ENCODE results near the gene C10orf88. TPM values are rescaled to one million over a fixed set of nuclear protein-coding genes. Genes with fewer than 3 reads are reported as not detected.

C10orf88 gene
- total and polyA plus RNA-seq, 2 experiments from 2014 or later = 5.6 to 11.1 TPM

DNA sequence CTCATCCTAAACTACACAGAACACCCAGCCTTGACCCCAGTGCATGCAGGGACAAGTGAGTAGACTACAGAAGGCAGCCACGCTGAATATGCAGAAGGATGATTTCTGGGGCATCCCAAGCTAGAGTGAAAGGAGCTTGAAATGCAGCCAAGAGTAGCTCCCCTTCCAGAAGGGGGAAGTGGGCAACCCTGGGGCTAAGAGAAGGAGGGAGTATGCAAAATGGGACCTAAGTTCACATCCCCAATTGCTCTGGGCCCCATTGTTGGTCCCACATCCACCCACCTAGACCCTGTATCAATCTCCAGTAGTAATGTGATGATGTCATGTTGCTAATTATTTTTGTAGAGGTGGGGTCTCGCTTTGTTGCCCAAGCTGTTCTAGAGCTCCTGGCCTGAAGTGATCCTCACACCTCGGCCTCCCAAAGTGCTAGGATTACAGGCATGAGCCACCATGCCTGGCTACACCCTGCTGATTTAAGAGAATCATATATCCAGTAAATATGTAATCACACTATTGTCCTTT is 20.6 kb upstream of the C10orf88 start:
- no peaks in the 10 kb centered on the region for H3K36me3 Mint-ChIP-seq (ENCODE audit: low read depth)
- H3K27ac ChIP-seq (ENCODE audit: low read depth) = no peak overlapping the region
- H3K4me3 Mint-ChIP-seq = no peak overlapping the region
- no peaks in the 10 kb centered on the region for H3K9me2 ChIP-seq (ENCODE audit: insufficient read depth)
- H2AFZ ChIP-seq = no peak overlapping the region
- no peaks in the 10 kb centered on the region for H3K36me3 ChIP-seq (ENCODE audit: insufficient read depth)
- no peaks in the 10 kb centered on the region for H3K9me3 Mint-ChIP-seq
- peaks cover 4% of the 10 kb centered on the region for H3K27me3 Mint-ChIP-seq (ENCODE audit: insufficient read depth, low read depth, poor library complexity)
- no peaks in the 10 kb centered on the region for H3K4me1 ChIP-seq (ENCODE audit: insufficient read depth)
- no peaks in the 10 kb centered on the region; the same call in 1 of the 2 replicates for H4K20me1 ChIP-seq (replicated peaks; ENCODE audit: insufficient read depth)
- H3K79me2 ChIP-seq (replicated peaks; ENCODE audit: insufficient read depth) = no peaks in the 10 kb centered on the region
- no peak overlapping the region for H3K27ac Mint-ChIP-seq
- ATAC-seq (no peak), DNase-seq (ENCODE audit: low spot score) (no peak)
- no peaks in the 10 kb centered on the region; the same call in 2 of the 3 replicates for H3K4me1 Mint-ChIP-seq
- TF ChIP-seq POLR2AphosphoS5 (IDR thresholded peaks at IDR 0.05; ENCODE audit: low read depth) (no peak), ZNF331 (CRISPR knock-in tag; IDR thresholded peaks at IDR 0.05; ENCODE audit: low read depth) (no peak), EZH2 (IDR thresholded peaks at IDR 0.05; ENCODE audit: low read depth, unreplicated experiment) (no peak), NANOG (IDR thresholded peaks at IDR 0.05; ENCODE audit: borderline replicate concordance) (no peak), ZNF114 (CRISPR knock-in tag; IDR thresholded peaks at IDR 0.05) (no peak), STAT1 (IDR thresholded peaks at IDR 0.05; ENCODE audit: unreplicated experiment) (no peak), EZH2phosphoT487 (IDR thresholded peaks at IDR 0.05; ENCODE audit: unreplicated experiment) (no peak), CREB1 (CRISPR knock-in tag; IDR thresholded peaks at IDR 0.05; ENCODE audit: low read depth) (no peak), JUNB (IDR thresholded peaks at IDR 0.05; ENCODE audit: unreplicated experiment) (no peak)
- TF ChIP-seq, protein P1, sequence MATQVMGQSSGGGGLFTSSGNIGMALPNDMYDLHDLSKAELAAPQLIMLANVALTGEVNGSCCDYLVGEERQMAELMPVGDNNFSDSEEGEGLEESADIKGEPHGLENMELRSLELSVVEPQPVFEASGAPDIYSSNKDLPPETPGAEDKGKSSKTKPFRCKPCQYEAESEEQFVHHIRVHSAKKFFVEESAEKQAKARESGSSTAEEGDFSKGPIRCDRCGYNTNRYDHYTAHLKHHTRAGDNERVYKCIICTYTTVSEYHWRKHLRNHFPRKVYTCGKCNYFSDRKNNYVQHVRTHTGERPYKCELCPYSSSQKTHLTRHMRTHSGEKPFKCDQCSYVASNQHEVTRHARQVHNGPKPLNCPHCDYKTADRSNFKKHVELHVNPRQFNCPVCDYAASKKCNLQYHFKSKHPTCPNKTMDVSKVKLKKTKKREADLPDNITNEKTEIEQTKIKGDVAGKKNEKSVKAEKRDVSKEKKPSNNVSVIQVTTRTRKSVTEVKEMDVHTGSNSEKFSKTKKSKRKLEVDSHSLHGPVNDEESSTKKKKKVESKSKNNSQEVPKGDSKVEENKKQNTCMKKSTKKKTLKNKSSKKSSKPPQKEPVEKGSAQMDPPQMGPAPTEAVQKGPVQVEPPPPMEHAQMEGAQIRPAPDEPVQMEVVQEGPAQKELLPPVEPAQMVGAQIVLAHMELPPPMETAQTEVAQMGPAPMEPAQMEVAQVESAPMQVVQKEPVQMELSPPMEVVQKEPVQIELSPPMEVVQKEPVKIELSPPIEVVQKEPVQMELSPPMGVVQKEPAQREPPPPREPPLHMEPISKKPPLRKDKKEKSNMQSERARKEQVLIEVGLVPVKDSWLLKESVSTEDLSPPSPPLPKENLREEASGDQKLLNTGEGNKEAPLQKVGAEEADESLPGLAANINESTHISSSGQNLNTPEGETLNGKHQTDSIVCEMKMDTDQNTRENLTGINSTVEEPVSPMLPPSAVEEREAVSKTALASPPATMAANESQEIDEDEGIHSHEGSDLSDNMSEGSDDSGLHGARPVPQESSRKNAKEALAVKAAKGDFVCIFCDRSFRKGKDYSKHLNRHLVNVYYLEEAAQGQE (IDR thresholded peaks at IDR 0.05; ENCODE audit: unreplicated experiment) = no peak
- TF ChIP-seq, protein P2, sequence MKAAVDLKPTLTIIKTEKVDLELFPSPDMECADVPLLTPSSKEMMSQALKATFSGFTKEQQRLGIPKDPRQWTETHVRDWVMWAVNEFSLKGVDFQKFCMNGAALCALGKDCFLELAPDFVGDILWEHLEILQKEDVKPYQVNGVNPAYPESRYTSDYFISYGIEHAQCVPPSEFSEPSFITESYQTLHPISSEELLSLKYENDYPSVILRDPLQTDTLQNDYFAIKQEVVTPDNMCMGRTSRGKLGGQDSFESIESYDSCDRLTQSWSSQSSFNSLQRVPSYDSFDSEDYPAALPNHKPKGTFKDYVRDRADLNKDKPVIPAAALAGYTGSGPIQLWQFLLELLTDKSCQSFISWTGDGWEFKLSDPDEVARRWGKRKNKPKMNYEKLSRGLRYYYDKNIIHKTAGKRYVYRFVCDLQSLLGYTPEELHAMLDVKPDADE (IDR thresholded peaks at IDR 0.05) = no peak
- TF ChIP-seq, protein P3, sequence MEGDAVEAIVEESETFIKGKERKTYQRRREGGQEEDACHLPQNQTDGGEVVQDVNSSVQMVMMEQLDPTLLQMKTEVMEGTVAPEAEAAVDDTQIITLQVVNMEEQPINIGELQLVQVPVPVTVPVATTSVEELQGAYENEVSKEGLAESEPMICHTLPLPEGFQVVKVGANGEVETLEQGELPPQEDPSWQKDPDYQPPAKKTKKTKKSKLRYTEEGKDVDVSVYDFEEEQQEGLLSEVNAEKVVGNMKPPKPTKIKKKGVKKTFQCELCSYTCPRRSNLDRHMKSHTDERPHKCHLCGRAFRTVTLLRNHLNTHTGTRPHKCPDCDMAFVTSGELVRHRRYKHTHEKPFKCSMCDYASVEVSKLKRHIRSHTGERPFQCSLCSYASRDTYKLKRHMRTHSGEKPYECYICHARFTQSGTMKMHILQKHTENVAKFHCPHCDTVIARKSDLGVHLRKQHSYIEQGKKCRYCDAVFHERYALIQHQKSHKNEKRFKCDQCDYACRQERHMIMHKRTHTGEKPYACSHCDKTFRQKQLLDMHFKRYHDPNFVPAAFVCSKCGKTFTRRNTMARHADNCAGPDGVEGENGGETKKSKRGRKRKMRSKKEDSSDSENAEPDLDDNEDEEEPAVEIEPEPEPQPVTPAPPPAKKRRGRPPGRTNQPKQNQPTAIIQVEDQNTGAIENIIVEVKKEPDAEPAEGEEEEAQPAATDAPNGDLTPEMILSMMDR (conservative IDR thresholded peaks at IDR 0.05; ENCODE audit: low read depth in 2 of 2) = no peak
- TF ChIP-seq, protein P4, sequence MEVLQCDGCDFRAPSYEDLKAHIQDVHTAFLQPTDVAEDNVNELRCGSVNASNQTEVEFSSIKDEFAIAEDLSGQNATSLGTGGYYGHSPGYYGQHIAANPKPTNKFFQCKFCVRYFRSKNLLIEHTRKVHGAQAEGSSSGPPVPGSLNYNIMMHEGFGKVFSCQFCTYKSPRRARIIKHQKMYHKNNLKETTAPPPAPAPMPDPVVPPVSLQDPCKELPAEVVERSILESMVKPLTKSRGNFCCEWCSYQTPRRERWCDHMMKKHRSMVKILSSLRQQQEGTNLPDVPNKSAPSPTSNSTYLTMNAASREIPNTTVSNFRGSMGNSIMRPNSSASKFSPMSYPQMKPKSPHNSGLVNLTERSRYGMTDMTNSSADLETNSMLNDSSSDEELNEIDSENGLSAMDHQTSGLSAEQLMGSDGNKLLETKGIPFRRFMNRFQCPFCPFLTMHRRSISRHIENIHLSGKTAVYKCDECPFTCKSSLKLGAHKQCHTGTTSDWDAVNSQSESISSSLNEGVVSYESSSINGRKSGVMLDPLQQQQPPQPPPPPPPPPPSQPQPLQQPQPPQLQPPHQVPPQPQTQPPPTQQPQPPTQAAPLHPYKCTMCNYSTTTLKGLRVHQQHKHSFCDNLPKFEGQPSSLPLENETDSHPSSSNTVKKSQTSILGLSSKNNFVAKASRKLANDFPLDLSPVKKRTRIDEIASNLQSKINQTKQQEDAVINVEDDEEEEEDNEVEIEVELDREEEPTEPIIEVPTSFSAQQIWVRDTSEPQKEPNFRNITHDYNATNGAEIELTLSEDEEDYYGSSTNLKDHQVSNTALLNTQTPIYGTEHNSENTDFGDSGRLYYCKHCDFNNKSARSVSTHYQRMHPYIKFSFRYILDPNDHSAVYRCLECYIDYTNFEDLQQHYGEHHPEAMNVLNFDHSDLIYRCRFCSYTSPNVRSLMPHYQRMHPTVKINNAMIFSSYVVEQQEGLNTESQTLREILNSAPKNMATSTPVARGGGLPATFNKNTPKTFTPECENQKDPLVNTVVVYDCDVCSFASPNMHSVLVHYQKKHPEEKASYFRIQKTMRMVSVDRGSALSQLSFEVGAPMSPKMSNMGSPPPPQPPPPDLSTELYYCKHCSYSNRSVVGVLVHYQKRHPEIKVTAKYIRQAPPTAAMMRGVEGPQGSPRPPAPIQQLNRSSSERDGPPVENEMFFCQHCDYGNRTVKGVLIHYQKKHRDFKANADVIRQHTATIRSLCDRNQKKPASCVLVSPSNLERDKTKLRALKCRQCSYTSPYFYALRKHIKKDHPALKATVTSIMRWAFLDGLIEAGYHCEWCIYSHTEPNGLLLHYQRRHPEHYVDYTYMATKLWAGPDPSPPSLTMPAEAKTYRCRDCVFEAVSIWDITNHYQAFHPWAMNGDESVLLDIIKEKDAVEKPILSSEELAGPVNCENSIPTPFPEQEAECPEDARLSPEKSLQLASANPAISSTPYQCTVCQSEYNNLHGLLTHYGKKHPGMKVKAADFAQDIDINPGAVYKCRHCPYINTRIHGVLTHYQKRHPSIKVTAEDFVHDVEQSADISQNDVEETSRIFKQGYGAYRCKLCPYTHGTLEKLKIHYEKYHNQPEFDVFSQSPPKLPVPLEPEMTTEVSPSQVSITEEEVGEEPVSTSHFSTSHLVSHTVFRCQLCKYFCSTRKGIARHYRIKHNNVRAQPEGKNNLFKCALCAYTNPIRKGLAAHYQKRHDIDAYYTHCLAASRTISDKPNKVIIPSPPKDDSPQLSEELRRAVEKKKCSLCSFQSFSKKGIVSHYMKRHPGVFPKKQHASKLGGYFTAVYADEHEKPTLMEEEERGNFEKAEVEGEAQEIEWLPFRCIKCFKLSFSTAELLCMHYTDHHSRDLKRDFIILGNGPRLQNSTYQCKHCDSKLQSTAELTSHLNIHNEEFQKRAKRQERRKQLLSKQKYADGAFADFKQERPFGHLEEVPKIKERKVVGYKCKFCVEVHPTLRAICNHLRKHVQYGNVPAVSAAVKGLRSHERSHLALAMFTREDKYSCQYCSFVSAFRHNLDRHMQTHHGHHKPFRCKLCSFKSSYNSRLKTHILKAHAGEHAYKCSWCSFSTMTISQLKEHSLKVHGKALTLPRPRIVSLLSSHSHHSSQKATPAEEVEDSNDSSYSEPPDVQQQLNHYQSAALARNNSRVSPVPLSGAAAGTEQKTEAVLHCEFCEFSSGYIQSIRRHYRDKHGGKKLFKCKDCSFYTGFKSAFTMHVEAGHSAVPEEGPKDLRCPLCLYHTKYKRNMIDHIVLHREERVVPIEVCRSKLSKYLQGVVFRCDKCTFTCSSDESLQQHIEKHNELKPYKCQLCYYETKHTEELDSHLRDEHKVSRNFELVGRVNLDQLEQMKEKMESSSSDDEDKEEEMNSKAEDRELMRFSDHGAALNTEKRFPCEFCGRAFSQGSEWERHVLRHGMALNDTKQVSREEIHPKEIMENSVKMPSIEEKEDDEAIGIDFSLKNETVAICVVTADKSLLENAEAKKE (CRISPR knock-in tag; IDR thresholded peaks at IDR 0.05) = no peak
- H3F3A ChIP-seq (replicated peaks; ENCODE audit: low read depth) = no peaks in the 10 kb centered on the region; the same call in 1 of the 2 replicates
- no peak overlapping the region for H3K4me2 ChIP-seq
- H3K4me3 ChIP-seq = no peak overlapping the region
- no peaks in the 10 kb centered on the region for H3K27me3 ChIP-seq (ENCODE audit: insufficient read depth)
